Fibroblast of the conjunctiva (primary cell): Measurements from ENCODE around the gene PTPRD.
A peak's percentile ranks its signal among the peaks of the same experiment; 100 is the strongest.

ENCODE experiments used
- DNase-seq: peaks from one replicate; pipeline ENCODE4 v3.0.0-alpha.2; 2010; ENCODE audit warnings: low read depth

The PTPRD gene

DNA sequence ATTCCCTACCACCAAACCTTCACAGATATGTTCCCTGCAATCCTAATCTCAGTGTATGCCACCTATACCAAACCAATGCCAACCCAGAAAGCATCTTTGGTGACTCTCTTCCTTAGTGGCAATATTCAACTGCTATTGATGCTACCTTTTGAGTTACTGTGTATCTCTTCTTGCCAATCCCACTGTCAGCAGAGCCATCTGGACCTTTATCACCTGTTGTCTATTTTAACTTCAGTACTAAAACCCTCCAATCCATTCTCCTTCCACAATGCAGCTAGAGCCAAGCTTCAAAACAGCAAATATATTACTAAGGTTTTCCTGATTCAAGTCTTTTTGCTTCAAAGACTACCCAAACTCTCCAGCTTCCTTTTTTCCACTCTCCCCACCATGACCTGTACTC lies 2036.1 kb downstream of the PTPRD start:
- no peak for DNase-seq

GRCh38 chr9:8574846-8575245 lies 2038.0 kb downstream of the PTPRD start:
- DNase-seq: no peak

DNA sequence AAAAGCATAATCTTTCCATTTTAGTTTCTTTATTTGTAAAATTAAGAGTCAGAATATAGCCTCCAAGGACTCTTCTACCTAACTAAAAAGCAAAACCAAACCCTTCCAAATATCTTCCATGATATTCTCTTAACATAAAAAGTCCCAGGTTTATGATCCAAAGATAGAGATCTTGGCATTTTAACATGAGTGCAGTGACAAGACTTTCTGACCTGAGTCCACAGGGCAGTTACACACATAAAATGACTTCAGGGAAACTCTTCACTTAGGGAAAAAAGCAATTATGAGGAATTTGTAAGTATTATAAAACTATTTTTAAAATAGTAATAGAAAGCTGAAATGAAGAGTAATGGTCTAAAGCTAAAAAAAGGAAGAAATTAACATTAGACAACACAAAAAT lies 2040.6 kb downstream of the PTPRD start:
- no peak for DNase-seq

DNA sequence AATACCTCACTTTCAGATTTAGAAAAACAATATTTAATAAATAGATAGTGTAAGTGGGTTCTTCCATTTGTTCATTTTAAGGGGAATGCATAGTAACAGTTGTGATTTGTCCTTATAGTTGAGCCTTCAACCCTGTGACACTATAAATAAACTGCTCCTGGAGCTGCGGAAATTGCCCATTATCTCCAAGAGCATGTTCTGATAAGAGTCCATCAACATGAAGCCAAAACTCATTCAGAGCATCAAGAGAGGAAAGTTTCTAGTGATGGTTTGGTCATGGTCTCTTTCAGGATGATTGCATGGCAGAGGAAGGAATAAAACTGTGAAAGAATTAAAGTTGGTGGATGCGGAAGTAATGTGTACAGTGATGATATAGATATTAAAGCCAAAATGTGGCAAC lies 2041.2 kb downstream of the PTPRD start:
- no peak for DNase-seq

GRCh38 chr9:8570776-8571175 lies 2042.0 kb downstream of the PTPRD start:
- no peak for DNase-seq

GRCh38 chr9:8569823-8570222 lies 2043.0 kb downstream of the PTPRD start:
- DNase-seq: no peak

- no peak for DNase-seq
Measured at GRCh38 chr9:8567963-8568579, 2044.7 kb downstream of the PTPRD start.

GRCh38 chr9:8564960-8565359 lies 2047.8 kb downstream of the PTPRD start:
- no peak for DNase-seq

DNA sequence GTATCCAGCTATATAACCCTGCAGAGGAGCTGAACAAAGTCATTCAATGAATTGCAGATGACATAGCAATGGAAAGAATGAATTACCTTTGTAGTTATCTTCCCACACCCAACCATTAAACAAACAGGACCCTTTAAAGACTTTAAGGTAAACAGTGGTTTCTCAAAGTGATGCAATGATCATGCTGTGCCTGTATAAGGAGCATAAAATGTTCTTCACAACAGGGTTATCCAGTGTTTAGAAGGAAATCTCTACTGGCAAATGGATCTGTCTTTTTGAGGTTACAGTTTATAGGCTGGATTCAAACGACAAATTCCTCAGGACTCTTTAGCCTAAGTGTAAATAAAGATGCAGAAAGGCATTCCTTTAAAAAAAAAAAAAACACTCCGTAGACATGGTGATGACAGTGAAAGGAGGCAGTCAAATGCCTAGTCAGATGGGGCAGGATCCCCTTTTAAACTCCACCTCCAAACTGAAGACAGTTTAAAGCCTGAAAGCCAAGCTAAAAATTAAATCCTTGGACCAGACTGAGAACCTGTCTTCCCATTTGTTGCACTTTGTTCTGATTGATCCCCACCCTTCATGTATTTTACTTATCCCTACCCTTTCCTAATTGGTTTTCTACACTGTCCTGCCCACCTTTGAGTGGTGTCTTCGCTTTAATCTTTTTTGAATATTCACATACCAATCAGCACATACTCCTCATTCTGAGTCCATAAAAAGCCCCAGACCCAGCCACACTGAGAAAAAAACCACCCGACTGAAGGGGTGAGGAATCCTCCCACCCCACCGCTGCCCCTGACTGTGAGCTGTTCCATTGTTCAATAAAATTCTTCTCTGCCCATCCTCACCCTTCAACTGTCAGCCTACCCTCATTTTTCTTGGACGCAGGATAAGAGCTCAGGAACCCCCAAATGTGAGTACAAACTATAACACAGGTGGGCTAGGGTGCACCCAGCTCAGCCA lies 2052.0 kb downstream of the PTPRD start:
- DNase-seq: no peak

DNA sequence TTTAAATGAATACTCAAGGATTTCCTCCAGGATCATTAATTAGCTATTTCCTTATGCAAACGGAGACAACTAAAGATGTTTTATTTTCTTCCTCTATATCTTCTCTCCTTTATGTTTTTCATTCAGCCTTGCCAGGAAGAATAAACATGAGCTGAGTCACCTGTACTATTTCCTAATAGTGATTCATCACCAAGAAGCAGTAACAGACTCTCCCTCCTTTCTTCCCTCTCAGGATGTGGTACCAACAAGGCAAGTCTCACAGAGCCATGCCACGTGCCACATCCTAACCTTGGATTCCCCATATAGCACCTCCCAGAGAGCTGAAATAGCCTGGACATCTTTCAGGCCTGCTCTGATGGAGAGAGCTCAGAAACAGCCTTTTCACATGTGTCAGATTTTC lies 2054.6 kb downstream of the PTPRD start:
- DNase-seq: peak; percentile 18

DNA sequence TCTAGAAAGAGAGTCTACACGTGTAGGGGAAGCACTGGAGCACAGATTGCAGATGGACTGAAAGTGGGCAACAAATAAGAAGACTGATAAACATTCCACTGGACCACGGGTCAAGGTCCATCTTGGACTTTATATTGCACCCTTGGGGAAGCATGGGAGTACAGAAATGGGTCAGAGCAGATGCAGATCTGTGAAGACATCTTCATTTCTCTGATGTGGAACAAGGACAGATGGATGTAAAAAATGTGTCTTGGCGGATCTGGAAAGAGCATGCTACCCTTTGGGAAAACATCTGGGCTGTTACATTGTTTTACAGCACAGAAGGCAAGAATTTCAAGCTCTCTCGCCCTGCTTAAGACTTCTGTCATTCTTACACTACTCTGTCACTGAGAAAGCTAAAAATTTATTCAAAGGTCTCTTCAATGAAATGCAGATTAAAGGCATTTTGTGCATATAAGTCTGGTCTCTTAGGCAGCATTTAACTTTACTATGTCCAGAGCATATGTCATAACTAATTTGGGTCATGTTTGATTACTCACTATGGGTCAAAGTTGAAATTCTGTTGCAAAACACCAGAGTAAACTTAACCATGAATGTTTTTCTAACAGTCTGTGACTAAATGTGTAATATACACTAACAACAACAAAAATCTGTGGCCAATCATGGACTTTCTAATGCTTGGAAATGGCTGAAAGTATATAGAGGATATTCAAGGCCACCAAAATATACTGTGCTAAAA lies 2056.9 kb downstream of the PTPRD start:
- peak; percentile 26 for DNase-seq

DNA sequence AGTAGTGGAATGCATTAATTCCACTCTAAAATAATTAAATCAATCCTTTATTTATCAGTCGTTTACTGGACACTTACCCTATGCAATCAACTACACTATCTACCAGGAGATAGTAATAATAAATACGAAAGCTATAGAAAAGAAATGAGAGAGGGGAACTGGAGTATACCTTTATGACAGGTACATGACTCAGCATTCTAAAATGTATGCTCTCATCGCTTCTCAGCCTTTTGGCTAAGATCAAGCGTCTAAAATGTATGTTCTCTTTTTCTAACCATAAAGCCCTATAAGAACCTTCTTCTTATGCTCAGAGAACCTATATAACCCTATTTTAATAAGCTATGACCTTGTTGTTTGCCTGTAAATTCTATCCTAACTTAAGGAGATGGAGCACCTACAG lies 2059.4 kb downstream of the PTPRD start:
- no peak for DNase-seq

- DNase-seq: no peak
Measured at GRCh38 chr9:8552732-8553131, 2060.1 kb downstream of the PTPRD start.

DNA sequence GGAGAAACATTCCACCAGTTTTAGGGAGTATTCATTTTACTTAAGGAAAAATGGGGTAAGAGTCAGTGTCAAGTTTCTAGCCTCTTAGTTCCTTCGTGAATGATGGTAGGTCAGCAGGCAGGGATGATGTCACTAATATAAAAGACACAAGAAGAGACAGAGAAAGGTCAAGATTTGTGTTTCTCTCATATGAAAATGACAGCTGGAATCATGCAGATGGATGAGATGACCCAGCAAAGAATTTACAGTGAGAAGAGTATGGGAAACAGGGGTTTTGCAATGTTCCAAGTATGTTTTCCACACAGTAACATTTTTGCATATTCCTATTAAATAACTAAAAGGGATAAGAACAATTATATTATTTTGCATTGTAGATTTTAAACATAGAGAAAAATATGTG lies 2063.6 kb downstream of the PTPRD start:
- no peak for DNase-seq

DNA sequence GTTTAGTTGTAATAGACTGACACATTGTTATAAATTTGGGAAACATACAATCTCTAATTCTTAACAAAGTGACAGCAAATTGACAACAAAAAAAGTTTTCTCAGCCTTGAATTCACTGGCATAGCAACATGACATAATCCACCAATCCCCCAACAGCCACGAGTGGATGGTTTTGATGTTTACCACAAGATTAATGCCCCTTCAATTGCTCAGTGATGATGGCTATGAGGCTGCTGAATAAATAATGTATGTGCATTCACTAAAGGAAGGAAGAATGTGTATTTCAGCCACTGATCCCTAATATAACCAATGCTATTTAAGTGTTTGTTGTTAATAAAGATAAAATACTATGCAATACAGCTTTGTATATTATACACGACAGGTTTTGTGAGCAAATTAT lies 2069.6 kb downstream of the PTPRD start:
- DNase-seq: no peak

- DNase-seq: no peak
Measured at GRCh38 chr9:8542537-8542936, 2070.3 kb downstream of the PTPRD start.

- DNase-seq: no peak
Measured at GRCh38 chr9:8539681-8540197, 2073.1 kb downstream of the PTPRD start.

DNA sequence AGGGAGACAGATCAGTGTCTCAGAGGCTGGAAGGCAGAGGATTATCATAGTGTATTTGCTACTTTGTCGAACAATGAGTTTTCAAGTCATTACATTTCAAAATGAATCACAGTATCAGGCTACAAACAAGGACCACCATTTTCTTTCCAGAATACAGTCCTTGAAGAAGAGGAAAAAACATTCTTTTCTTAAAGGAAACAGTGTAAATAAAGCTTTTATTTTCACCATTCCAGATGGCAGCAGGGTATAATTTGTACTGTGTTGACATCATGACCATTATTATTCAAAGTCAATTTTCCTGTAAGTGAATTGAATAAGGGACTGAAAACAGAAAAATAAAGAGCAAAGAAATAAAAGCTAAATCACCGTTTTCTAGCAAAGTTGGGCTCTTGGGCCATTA lies 2076.0 kb downstream of the PTPRD start:
- no peak for DNase-seq

- DNase-seq: no peak
Measured at GRCh38 chr9:8534828-8535227, 2078.0 kb downstream of the PTPRD start.

- no peak for DNase-seq
Measured at GRCh38 chr9:8533681-8534080, 2079.1 kb downstream of the PTPRD start.

DNA sequence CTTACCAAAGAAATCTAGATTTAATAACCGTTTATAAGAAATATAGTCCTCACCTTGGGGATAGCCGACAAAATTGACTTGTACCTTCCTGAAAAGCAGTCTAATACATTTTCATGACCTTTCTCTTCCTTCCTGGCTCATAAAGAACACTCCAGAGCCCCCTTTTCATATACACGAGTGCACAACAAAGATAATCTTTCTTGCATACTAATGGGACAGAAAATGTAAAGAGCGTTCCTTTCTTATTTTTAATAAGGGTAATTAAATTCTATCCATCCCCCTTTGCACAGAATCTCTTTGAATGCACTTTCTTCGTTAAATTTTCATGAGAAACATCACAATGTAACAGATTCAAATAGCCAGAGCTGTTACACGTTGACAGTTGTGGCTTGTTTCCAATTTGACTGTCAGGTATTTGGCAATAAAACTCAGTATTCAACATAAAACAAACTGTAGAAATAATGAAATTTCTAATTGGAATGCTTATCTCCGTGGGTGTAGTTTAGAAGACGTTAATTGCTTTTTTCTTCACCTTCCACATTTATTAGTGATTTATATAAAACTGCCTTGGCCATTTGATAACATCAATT lies 2080.9 kb downstream of the PTPRD start:
- DNase-seq: no peak

- DNase-seq: no peak
Measured at GRCh38 chr9:8521112-8521511, 2091.7 kb downstream of the PTPRD start.
